Pancreas (tissue), 10 donors: Measurements from ENCODE around the gene MYH9. TPM values are rescaled to one million over a fixed set of nuclear protein-coding genes. Genes with fewer than 3 reads are reported as not detected.

ENCODE experiments used
- ATAC-seq, 4 donors: fragments of 200-7000 bp; cut with Tn5 transposase; one replicate each; pipeline versions ENCODE4 v1.8.0 to v1.9.1; 2020; ENCODE audit warnings: mild to moderate bottlenecking in 4 of 4, moderate library complexity in 4 of 4
- DNase-seq, 6 donors: peaks; one replicate each; pipeline ENCODE4 v3.0.0-alpha.2; 2020
- FAIRE-seq: peaks from 2 replicates; lab custom pipeline; 2012; peaks lifted over from hg19 to GRCh38; lab: Jason Lieb, UNC
- H3K27ac ChIP-seq, 4 donors: fragments of 200-600 bp; sonication (generic); 1 replicate in 3 of 4; 2 replicates in 1 of 4; pipeline versions ENCODE4 v1.5.0 to v1.8.0; 2020
- H3K27me3 ChIP-seq, 4 donors: fragments of 200-600 bp; one replicate each; pipeline ENCODE4 v1.8.0; 2021
- H3K36me3 ChIP-seq, 3 donors: fragments of 200-600 bp; sonication (generic) in 1 of 3; one replicate each; pipeline versions ENCODE4 v1.5.0 to v1.8.0; 2020 to 2021
- H3K4me1 ChIP-seq, 3 donors: fragments of 200-600 bp; one replicate each; pipeline ENCODE4 v1.8.0; 2021
- H3K4me3 ChIP-seq, 4 donors: fragments of 200-600 bp; sonication (generic) in 2 of 4; one replicate each; pipeline versions ENCODE4 v1.5.0 to v1.8.0; 2020 to 2021
- H3K9me3 ChIP-seq, 4 donors: fragments of 200-600 bp; one replicate each; pipeline ENCODE4 v1.8.0; 2021
- WGBS, 2 donors: extraction: QIAGEN DNeasy Blood & Tissue Kit; methylation state at CpG; one replicate each; pipeline ENCODE4 v1.1.7; 2013; 5-methylcytosine and 5-hydroxymethylcytosine counted together
- intact Hi-C, 3 donors: fragments of 100-400 bp; cut with DNase I; formaldehyde crosslinking; loops; one replicate each; pipeline versions ENCODE4 v1.11.1 to v1.14.2; 2022
- polyA plus RNA-seq, 2 donors: library from polyadenylated mRNA; stranded (reverse); fragments of 200-250 nt; gene quantifications; one replicate each; pipeline ENCODE4 v1.2.3, GENCODE V29; 2013
- total RNA-seq, 6 donors: library from RNA; stranded (reverse); fragmentation: NEBNext Ultra II Directional in 4 of 6; extraction: Animal tissue kit (Norgen Biotek cat#: 25700) in 4 of 6; gene quantifications; one replicate each; pipeline versions ENCODE4 v1.2.1 to v1.2.4, GENCODE V29; 2021 to 2023
- TF ChIP-seq, protein P1 (sequence below), 4 donors: fragments of 200-600 bp; sonication (generic) in 3 of 4; IDR thresholded peaks; one replicate each; pipeline versions ENCODE4 v1.5.0 to v1.8.0; 2021; ENCODE audit warnings: antibody characterized with exemption in 4 of 4
- donor health status: healthy with polysubstance abuse.
- donor health status: DM: no; HTN: no; CAD: no; lungs with moderate emphysema.
- donor health status: DM: no; HTN: no; CAD: no.
- donor health status: control.
- donor health status: control.
- donor health status: Bipolar disorder and iron deficiency.
- donor health status: DM: yes; HTN: yes; CAD: no.
- donor health status: DM: no; HTN: no; CAD: no.
- donor health status: DM: no; HTN: no; CAD: no.
- donor health status: DM: yes; HTN: yes; CAD: no.

Gene MYH9
- total and polyA plus RNA-seq, 8 donors, result 80.9 to 554 (median 376) TPM

DNA sequence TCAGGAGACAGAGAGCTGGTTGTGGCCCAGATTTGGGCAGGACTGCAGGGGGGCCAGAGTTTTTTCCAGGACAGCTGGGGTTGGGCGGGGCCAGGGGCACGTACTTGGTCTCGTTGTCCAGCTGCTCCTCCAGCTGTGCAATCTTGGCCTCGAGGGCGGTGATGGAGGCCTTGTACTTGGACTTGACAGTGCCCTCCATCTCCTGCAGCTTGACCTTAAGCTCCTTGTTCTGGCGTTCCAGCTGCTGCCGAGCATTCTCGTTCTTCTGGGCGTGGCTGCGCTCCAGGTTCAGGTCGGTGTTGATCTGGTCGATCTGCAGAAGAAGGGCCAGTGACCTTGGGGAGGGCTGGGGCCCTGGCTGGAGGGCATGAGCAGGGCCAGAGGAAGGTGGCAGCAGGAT is 102.8 kb downstream of the MYH9 start:
- no peaks in the 10 kb centered on the region for H3K9me3 ChIP-seq
- DNase-seq (peak in 2 of 6 donors; percentile 31 to 41), FAIRE-seq (no peak), ATAC-seq (no peak)
- intact Hi-C loops, result no loop called here
- H3K27me3 ChIP-seq, result no peaks in the 10 kb centered on the region
- H3K4me1 ChIP-seq, result no peaks in the 10 kb centered on the region
- WGBS, 2 donors, result 61 to 71% methylated on average over 12 of the region's 12 CpGs
- peaks cover 36 to 95% (median 80%) of the 10 kb centered on the region in 3 donors for H3K36me3 ChIP-seq
- H3K4me3 ChIP-seq, result no peak overlapping the region
- no peak overlapping the region for H3K27ac ChIP-seq
- TF ChIP-seq, protein P1, sequence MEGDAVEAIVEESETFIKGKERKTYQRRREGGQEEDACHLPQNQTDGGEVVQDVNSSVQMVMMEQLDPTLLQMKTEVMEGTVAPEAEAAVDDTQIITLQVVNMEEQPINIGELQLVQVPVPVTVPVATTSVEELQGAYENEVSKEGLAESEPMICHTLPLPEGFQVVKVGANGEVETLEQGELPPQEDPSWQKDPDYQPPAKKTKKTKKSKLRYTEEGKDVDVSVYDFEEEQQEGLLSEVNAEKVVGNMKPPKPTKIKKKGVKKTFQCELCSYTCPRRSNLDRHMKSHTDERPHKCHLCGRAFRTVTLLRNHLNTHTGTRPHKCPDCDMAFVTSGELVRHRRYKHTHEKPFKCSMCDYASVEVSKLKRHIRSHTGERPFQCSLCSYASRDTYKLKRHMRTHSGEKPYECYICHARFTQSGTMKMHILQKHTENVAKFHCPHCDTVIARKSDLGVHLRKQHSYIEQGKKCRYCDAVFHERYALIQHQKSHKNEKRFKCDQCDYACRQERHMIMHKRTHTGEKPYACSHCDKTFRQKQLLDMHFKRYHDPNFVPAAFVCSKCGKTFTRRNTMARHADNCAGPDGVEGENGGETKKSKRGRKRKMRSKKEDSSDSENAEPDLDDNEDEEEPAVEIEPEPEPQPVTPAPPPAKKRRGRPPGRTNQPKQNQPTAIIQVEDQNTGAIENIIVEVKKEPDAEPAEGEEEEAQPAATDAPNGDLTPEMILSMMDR (IDR thresholded peaks at IDR 0.05), result no peak

DNA sequence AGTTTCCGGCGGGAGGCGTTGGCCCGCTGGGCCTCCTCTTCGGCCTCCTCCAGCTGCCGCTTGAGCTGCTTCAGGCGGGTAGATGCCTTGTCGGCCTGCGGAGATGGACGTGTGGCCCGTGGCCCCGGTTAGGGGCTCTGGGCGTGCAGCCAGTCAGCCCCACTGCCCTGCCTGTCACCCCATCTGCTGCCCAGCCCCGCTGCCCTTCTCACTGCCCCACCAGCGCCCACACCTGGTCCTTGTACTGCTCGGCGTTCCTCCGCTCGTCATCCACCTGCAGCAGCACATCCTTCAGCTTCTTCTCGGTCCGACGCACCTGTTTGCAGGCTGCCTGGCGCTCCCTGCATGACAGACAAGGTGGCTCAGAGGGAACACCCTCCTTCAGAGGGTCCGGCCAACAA is 103.6 kb downstream of the MYH9 start:
- Histone ChIP-seq H3K4me1 (no peaks in the 10 kb centered on the region), H3K27me3 (no peaks in the 10 kb centered on the region), H3K36me3 (peaks cover 36 to 87% (median 73%) of the 10 kb centered on the region in 3 donors), H3K4me3 (no peak overlapping the region), H3K27ac (no peak overlapping the region), H3K9me3 (no peaks in the 10 kb centered on the region)
- TF ChIP-seq, protein P1 (IDR thresholded peaks at IDR 0.05), result no peak
- intact Hi-C loops, result no loop called here
- ATAC-seq (no peak), DNase-seq (no peak), FAIRE-seq (no peak)
- WGBS, 2 donors, result 92 to 94% methylated on average over 24 of the region's 24 CpGs

DNA sequence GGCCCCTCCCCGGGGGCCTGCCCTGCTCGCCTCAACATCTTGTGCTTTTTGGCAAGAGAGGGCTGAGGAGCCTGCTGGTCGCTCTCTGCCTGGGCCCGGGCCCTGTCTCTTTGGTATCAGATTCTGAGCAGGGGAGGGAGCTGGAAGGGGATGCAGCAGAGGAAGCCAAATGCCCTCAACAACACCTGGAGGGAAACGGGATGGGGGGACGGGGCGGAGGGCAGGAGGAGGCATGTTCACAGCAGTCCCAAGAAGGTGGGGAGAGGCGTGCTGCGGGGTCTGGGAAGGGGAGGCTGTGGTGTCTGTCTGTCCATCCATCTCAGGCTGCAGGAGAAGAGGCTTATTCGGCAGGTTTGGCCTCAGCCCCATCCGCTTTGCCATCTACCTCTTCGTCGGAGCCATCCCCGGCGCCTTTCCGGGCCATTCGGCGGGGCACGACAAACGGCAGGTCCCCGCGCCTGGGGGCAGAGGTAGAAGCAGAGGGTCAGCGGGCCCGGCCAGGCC is 105.4 kb downstream of the MYH9 start:
- H3K9me3 ChIP-seq, result no peaks in the 10 kb centered on the region
- H3K27me3 ChIP-seq, result no peaks in the 10 kb centered on the region
- intact Hi-C loops, result no loop called here
- no peaks in the 10 kb centered on the region for H3K4me1 ChIP-seq
- no peak for FAIRE-seq
- no peak overlapping the region for H3K4me3 ChIP-seq
- no peak for DNase-seq
- H3K36me3 ChIP-seq, result peaks cover 32 to 69% (median 55%) of the 10 kb centered on the region in 3 donors
- no peak for ATAC-seq
- TF ChIP-seq, protein P1 (IDR thresholded peaks at IDR 0.05), result no peak
- 89 to 93% methylated on average over 23 to 24 of the region's 24 CpGs for WGBS, 2 donors
- H3K27ac ChIP-seq, result no peak overlapping the region

DNA sequence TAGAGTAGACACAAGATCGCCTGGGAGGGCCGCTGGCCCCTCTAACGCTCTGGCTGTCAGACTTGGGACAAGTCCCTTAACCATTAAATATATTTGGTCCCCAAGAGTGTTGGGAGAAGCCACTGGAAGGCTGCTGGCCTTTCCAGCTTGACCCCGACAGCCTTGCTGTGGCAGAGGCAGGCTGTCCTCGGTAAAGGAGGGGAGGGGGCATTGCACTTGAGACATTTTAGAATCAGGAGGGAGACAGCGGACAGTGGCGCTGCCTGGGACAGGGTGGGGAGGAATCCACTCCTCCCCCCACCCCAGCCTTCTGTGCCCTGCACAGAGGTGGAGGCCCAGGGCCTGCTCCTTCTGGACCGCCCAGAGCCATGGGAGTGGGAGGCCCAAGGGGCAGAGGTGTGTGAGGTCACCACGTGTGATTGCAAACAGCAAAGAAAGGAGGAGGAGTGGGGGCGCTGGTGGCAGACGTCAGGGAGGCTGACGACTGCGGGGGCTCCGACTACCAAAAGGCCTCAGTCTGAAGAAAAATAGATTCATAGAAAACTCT is 105.9 kb downstream of the MYH9 start:
- H3K27ac ChIP-seq, result no peak overlapping the region
- TF ChIP-seq, protein P1 (IDR thresholded peaks at IDR 0.05), result no peak
- H3K36me3 ChIP-seq, result peaks cover 32 to 64% (median 51%) of the 10 kb centered on the region in 3 donors
- no peaks in the 10 kb centered on the region for H3K27me3 ChIP-seq
- FAIRE-seq (no peak), DNase-seq (no peak), ATAC-seq (no peak)
- intact Hi-C loops, result no loop called here
- whole genome bisulfite sequencing, 2 donors, result 83 to 86% methylated on average over 14 of the region's 14 CpGs
- H3K4me3 ChIP-seq, result no peak overlapping the region
- H3K9me3 ChIP-seq, result no peaks in the 10 kb centered on the region
- H3K4me1 ChIP-seq, result no peaks in the 10 kb centered on the region

DNA sequence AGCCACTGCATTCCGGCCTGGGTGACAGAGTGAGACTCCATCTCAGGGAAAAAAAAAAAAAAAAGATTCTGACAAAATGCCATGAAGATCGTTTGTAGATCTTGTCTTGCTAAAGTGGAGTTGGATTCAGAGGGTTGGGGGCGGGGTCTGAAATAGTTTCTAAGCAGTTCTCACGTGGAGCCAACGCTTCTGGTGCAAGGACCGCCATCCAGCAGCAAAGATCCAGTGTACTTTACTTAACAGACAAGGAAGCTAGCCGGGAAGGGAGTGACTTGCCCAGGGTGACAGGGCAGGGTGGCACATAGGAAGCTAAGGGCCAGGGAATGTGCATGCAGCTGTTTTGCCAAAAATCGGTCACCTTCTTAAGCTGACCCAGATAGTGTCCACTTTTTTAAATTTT is 107.4 kb downstream of the MYH9 start:
- 72 to 75% methylated on average over 8 of the region's 8 CpGs for WGBS, 2 donors
- DNase-seq (no peak), ATAC-seq (peak in 1 of 4 donors; percentile 2), FAIRE-seq (no peak)
- peaks cover 18 to 49% (median 36%) of the 10 kb centered on the region in 3 donors for H3K36me3 ChIP-seq
- H3K4me1 ChIP-seq, result no peaks in the 10 kb centered on the region
- no peaks in the 10 kb centered on the region for H3K27me3 ChIP-seq
- intact Hi-C loops, result no loop called here
- no peak overlapping the region for H3K27ac ChIP-seq
- H3K9me3 ChIP-seq, result no peaks in the 10 kb centered on the region
- TF ChIP-seq, protein P1 (IDR thresholded peaks at IDR 0.05), result no peak
- H3K4me3 ChIP-seq, result no peak overlapping the region
